ENCODE measurements around the gene KAZN.

KAZN gene

GRCh38 chr1:14773396-14774025 is 175.0 kb downstream of the KAZN start:
- no peak for DNase-seq (ENCODE audit: extremely low read depth, low read depth)
- TF ChIP-seq, protein P1, sequence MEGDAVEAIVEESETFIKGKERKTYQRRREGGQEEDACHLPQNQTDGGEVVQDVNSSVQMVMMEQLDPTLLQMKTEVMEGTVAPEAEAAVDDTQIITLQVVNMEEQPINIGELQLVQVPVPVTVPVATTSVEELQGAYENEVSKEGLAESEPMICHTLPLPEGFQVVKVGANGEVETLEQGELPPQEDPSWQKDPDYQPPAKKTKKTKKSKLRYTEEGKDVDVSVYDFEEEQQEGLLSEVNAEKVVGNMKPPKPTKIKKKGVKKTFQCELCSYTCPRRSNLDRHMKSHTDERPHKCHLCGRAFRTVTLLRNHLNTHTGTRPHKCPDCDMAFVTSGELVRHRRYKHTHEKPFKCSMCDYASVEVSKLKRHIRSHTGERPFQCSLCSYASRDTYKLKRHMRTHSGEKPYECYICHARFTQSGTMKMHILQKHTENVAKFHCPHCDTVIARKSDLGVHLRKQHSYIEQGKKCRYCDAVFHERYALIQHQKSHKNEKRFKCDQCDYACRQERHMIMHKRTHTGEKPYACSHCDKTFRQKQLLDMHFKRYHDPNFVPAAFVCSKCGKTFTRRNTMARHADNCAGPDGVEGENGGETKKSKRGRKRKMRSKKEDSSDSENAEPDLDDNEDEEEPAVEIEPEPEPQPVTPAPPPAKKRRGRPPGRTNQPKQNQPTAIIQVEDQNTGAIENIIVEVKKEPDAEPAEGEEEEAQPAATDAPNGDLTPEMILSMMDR (IDR thresholded peaks at IDR 0.05; ENCODE audit: low read depth, low read length) = no peak

- no peak for DNase-seq (ENCODE audit: extremely low read depth, low read depth)
- TF ChIP-seq, protein P1 (IDR thresholded peaks at IDR 0.05; ENCODE audit: low read depth, low read length) = no peak
Observed at GRCh38 chr1:14774225-14774624, 175.7 kb downstream of the KAZN start.

GRCh38 chr1:14774988-14775387 is 176.5 kb downstream of the KAZN start:
- no peak for DNase-seq (ENCODE audit: extremely low read depth, low read depth)
- TF ChIP-seq, protein P1 (IDR thresholded peaks at IDR 0.05; ENCODE audit: low read depth, low read length) = no peak

- TF ChIP-seq, protein P1 (IDR thresholded peaks at IDR 0.05; ENCODE audit: low read depth, low read length) = no peak
Observed at GRCh38 chr1:14775434-14775833, 176.9 kb downstream of the KAZN start.

GRCh38 chr1:14777516-14778506 is 179.3 kb downstream of the KAZN start:
- TF ChIP-seq, protein P1 (IDR thresholded peaks at IDR 0.05; ENCODE audit: low read depth, low read length) = no peak
- no peak for DNase-seq (ENCODE audit: extremely low read depth, low read depth)

More at GRCh38 chr1:14775434-14775833, 176.9 kb downstream of the KAZN start:
- no peak for DNase-seq (ENCODE audit: extremely low read depth, low read depth)

DNA sequence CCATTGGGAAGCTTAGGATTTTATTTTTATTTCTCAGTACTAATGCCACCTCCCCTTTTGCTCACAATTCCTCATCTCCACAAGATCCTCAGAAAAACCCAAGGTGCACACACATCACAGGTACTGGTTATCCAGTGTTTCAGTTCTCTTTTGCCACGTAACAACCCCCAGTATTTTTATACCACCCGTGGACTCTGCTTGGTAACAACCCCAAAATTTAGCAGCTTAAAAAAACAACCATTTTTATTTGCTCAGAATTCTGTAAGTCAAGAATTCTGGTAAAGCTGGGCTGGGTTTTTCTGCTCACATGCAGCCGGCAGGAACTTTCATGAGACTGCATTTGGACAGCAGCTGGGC is 180.0 kb downstream of the KAZN start:
- TF ChIP-seq, protein P1 (IDR thresholded peaks at IDR 0.05; ENCODE audit: low read depth, low read length) = no peak
- DNase-seq (ENCODE audit: extremely low read depth, low read depth) = no peak
